K562 (cell line): Measurements from ENCODE around the gene ZSCAN2. TPM values are rescaled to one million over a fixed set of nuclear protein-coding genes. Genes with fewer than 3 reads are reported as not detected.
"Not testable (repeated sequence)": the region's sequence is repeated elsewhere in the genome, so short reads cannot be mapped to it uniquely, and the experiment has no call there.

ENCODE experiments used
- ATAC-seq: fragments of 200-7000 bp; cut with Tn5 transposase; 3 replicates; pipeline ENCODE4 v1.9.1; 2020; ENCODE audit warnings: moderate library complexity
- BruUV-seq: library from RNA; stranded (reverse); fragments of 400-500 nt; replicated peaks from 2 replicates; lab custom pipeline; 2021; lab: Mats Ljungman, UMichigan
- CTCF ChIA-PET: fragments of 300-600 bp; formaldehyde crosslinking; extraction: SDS; loops from one replicate; lab custom pipeline; 2021; ENCODE audit warnings: low intra/inter-chr PET ratio; lab: Yijun Ruan, JAX
- POLR2A ChIA-PET: fragments of 300-600, 350-650 bp; sonication (Branson Sonifier 250); formaldehyde crosslinking; extraction: SDS; loops from one replicate; lab custom pipeline; 2021; ENCODE audit warnings: antibody characterized with exemption, inconsistent platforms; lab: Yijun Ruan, JAX
- DNase-seq, 4 experiments: peaks; one replicate each; pipeline versions ENCODE4 v3.0.0 to v3.0.0-alpha.2; 2011 to 2018; ENCODE audit warnings: low spot score in 3 of 4, mixed read lengths in 3 of 4; ENCODE audit errors: extremely low read depth in 1 of 4
- FAIRE-seq: peaks from 2 replicates; lab custom pipeline; 2011; peaks lifted over from hg19 to GRCh38; lab: Jason Lieb, UNC
- H2AFZ ChIP-seq: 2 replicates; pipeline ENCODE4 v1.6.0; 2011; ENCODE audit warnings: low read depth, low read length, control low read depth, inconsistent platforms
- H3K27ac ChIP-seq: fragments of 200-600 bp; 3 replicates; pipeline ENCODE4 v1.8.0; 2011; ENCODE audit warnings: low read depth, mild to moderate bottlenecking, control low read depth, inconsistent platforms, low read length, moderate library complexity, mixed read lengths; ENCODE audit errors: extremely low read depth
- H3K27me3 ChIP-seq, 2 experiments: fragments of 300-600 bp in 1 of 2; 2 replicates in 1 of 2; 3 replicates in 1 of 2; pipeline versions ENCODE4 v1.6.0 to v1.8.0; 2011; ENCODE audit warnings: inconsistent platforms in 2 of 2, low read length in 2 of 2, mild to moderate bottlenecking in 1 of 2, mixed read lengths in 1 of 2, moderate library complexity in 1 of 2; ENCODE audit not compliant: control insufficient read depth in 2 of 2, insufficient read depth in 2 of 2
- H3K36me3 ChIP-seq: fragments of 300-600 bp; 3 replicates; pipeline ENCODE4 v1.8.0; 2011; ENCODE audit warnings: mild to moderate bottlenecking, low read length, inconsistent platforms; ENCODE audit not compliant: control insufficient read depth, insufficient read depth
- H3K4me1 ChIP-seq, 2 experiments: fragments of 200-600 bp in 1 of 2; replicated peaks in 1 of 2; 2 replicates in 1 of 2; 3 replicates in 1 of 2; pipeline versions ENCODE4 v1.5.1 to v1.8.0; 2011; ENCODE audit warnings: inconsistent platforms in 2 of 2, low read length in 2 of 2, mild to moderate bottlenecking in 1 of 2, mixed read lengths in 1 of 2, moderate library complexity in 1 of 2; ENCODE audit not compliant: control insufficient read depth in 2 of 2, insufficient read depth in 2 of 2
- H3K4me2 ChIP-seq: 2 replicates; pipeline ENCODE4 v1.6.1; 2011; ENCODE audit warnings: low read length, control low read depth, inconsistent platforms, mixed read lengths; ENCODE audit not compliant: insufficient read depth
- H3K4me3 ChIP-seq: fragments of 200-600 bp; sonication (generic), shearing (Covaris generic); 2 replicates; pipeline ENCODE4 v1.5.1; 2016; ENCODE audit warnings: control low read depth, inconsistent platforms
- H3K79me2 ChIP-seq: fragments of 200-600 bp; 3 replicates; pipeline ENCODE4 v1.8.0; 2011; ENCODE audit warnings: low read length, inconsistent platforms; ENCODE audit not compliant: control insufficient read depth, insufficient read depth
- H3K9ac ChIP-seq, 2 experiments: 2 replicates each; pipeline versions ENCODE4 v1.6.0 to v1.6.1; 2011; ENCODE audit warnings: low read depth in 2 of 2, low read length in 2 of 2, control low read depth in 1 of 2, inconsistent platforms in 1 of 2, mild to moderate bottlenecking in 1 of 2, mixed read lengths in 1 of 2; ENCODE audit not compliant: insufficient read depth in 1 of 2
- H3K9me1 ChIP-seq: one replicate; pipeline ENCODE4 v1.6.0; 2011; ENCODE audit warnings: inconsistent platforms, mild to moderate bottlenecking, low read length, moderate library complexity; ENCODE audit not compliant: control insufficient read depth, insufficient read depth
- H3K9me3 ChIP-seq: replicated peaks from 2 replicates; pipeline ENCODE4 v1.5.1; 2011; ENCODE audit warnings: low read depth, low read length, inconsistent platforms; ENCODE audit not compliant: control insufficient read depth, insufficient read depth
- H4K20me1 ChIP-seq: replicated peaks from 2 replicates; pipeline ENCODE4 v1.6.1; 2011; ENCODE audit warnings: low read length, inconsistent platforms, mixed read lengths; ENCODE audit not compliant: control insufficient read depth, insufficient read depth
- CCNT2 ChIP-seq: IDR thresholded peaks from 2 replicates; pipeline ENCODE4 v1.6.1; 2011; ENCODE audit warnings: borderline replicate concordance, low read depth, mild to moderate bottlenecking, moderate library complexity, mixed read lengths, low read length; ENCODE audit not compliant: insufficient read length; ENCODE audit errors: extremely low read depth
- FOXK2 ChIP-seq, 2 experiments: fragments of 450-650 bp; IDR thresholded peaks in 1 of 2; conservative IDR thresholded peaks in 1 of 2; 2 replicates each; pipeline ENCODE4 v1.6.1; 2016; ENCODE audit warnings: low read depth in 2 of 2, mild to moderate bottlenecking in 1 of 2
- KLF10 ChIP-seq: fragments of 250-450 bp; sonication (Bioruptor Pico); IDR thresholded peaks from 2 replicates; pipeline ENCODE4 v1.6.1; 2021; ENCODE audit warnings: matching md5 sums
- NELFE ChIP-seq: IDR thresholded peaks from 2 replicates; pipeline ENCODE4 v1.6.1; 2011; ENCODE audit warnings: mild to moderate bottlenecking; ENCODE audit not compliant: insufficient read depth, insufficient read length
- RBM14 ChIP-seq: fragments of 200-400 bp; formaldehyde crosslinking; IDR thresholded peaks from 2 replicates; pipeline ENCODE4 v1.6.1; 2018; ENCODE audit warnings: low read depth, mild to moderate bottlenecking, low read length, moderate library complexity, borderline replicate concordance; ENCODE audit not compliant: insufficient read depth
- ZNF224 ChIP-seq: sonication (generic); formaldehyde crosslinking; IDR thresholded peaks from 2 replicates; pipeline ENCODE4 v1.8.0; 2022; ENCODE audit warnings: mild to moderate bottlenecking, missing genetic modification reagents
- ZNF717 ChIP-seq: fragments of 250-450 bp; sonication (Bioruptor Pico); IDR thresholded peaks from 2 replicates; pipeline ENCODE4 v1.5.0; 2021
- WGBS: fragments of 100-300 bp; shearing (Covaris generic); methylation state at CpG from one replicate; pipeline ENCODE4 v1.1.6; 2016; ENCODE audit warnings: low coverage, mixed read lengths; ENCODE audit not compliant: insufficient coverage; ENCODE audit errors: missing lambda C conversion rate; 5-methylcytosine and 5-hydroxymethylcytosine counted together
- in situ Hi-C: fragments of 300-500 bp; cut with MboI; formaldehyde crosslinking; loops from 4 replicates; pipeline ENCODE4 v1.15.0; 2018; ENCODE audit warnings: inconsistent platforms, mixed read lengths
- intact Hi-C: fragments of 100-400 bp; cut with micrococcal nuclease; formaldehyde crosslinking; loops from 2 replicates; pipeline ENCODE4 v1.14.2; 2022
- polyA plus RNA-seq, 8 experiments: library from polyadenylated mRNA; depleted of rRNA in 4 of 8; stranded (reverse) in 5 of 8; unstranded in 3 of 8; fragments of >200 nt; fragmentation: Nextera tagmentation in 2 of 8; fragmentation: Illumina TruSeq in 1 of 8; extraction: Ambion mirVana in 2 of 8; extraction: Trizol in 1 of 8; gene quantifications; 2 replicates each; pipeline versions ENCODE4 v1.2.1 to v1.2.3, GENCODE V29; 2011 to 2014; ENCODE audit warnings: inconsistent platforms in 1 of 8, missing spikeins in 1 of 8
- total RNA-seq, 7 experiments: library from RNA; depleted of rRNA in 6 of 7; stranded (reverse); fragments of >200 nt in 6 of 7; fragmentation: Illumina TruSeq in 2 of 7; extraction: Trizol in 2 of 7; gene quantifications; 2 replicates each; pipeline versions ENCODE4 v1.2.1 to v1.2.3, GENCODE V29; 2011 to 2021; ENCODE audit warnings: low replicate concordance in 1 of 7
- TF ChIP-seq, protein P1 (sequence below), 2 experiments: fragments of 450-650 bp in 1 of 2; IDR thresholded peaks; 2 replicates each; pipeline ENCODE4 v1.6.1; 2011 to 2017; ENCODE audit warnings: low read depth in 2 of 2, antibody characterized with exemption in 1 of 2, borderline replicate concordance in 1 of 2, low read length in 1 of 2, mild to moderate bottlenecking in 1 of 2, mixed read lengths in 1 of 2; ENCODE audit not compliant: control insufficient read depth in 1 of 2

Gene ZSCAN2
- total and polyA plus RNA-seq, 9 of the 15 experiments (the other 6 are each of a cell fraction or from before 2014, with no cell fraction given) = 1.7 to 14.2 (median 6.6) TPM

- H3K9me1 ChIP-seq, H3K4me1 ChIP-seq, H2AFZ ChIP-seq, CTCF ChIA-PET, BruUV-seq, intact Hi-C loops, H3K9ac ChIP-seq, H3K27me3 ChIP-seq, H3K79me2 ChIP-seq, H4K20me1 ChIP-seq, H3K27ac ChIP-seq, H3K4me3 ChIP-seq, H3K9me3 ChIP-seq, H3K36me3 ChIP-seq, H3K4me2 ChIP-seq, POLR2A ChIA-PET, FAIRE-seq, DNase-seq, ATAC-seq: not testable (repeated sequence)
- WGBS = 100% methylated on average over 2 of the region's 2 CpGs
- in situ Hi-C loops = loop anchor here (25.0 kb wide), 1 partner anchor 364 kb away; no protein-coding TSS in a partner anchor
Measured at GRCh38 chr15:84551624-84552023, 49.2 kb upstream of the ZSCAN2 start.

DNA sequence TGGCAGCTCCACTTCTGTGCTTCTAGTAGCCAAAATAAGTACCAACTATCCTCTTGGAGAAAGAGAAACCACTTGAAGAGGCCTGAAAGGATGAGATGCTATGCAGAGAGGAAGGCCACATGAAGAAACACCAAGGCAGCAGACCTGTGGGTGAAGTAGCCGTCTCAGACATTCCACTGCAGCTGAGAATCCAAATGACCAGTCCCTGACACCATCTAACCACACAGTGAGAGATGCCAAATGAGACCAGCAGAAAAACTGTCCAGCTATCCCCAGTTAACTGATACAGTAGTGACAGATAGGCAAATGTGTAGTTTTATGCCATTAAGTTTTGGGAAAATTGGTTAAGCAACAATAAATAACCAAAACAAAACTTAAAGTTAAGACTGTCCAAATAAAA is 47.9 kb upstream of the ZSCAN2 start:
- H3K9ac ChIP-seq = no peak overlapping the region
- H3K4me3 ChIP-seq = no peak overlapping the region
- no peaks in the 10 kb centered on the region for H3K27me3 ChIP-seq
- ATAC-seq = no peak
- FAIRE-seq = no peak
- H4K20me1 ChIP-seq = no peaks in the 10 kb centered on the region
- ChIA-PET POLR2A (interaction anchor here (1.6 kb wide), 1 partner anchor 12 kb away, joined by 4 read pairs; no protein-coding TSS in a partner anchor), CTCF (no interaction called here)
- H3K4me2 ChIP-seq = no peak overlapping the region
- DNase-seq = no peak
- H3K36me3 ChIP-seq = no peaks in the 10 kb centered on the region; the same call in 2 of the 3 replicates
- H3K27ac ChIP-seq = no peak overlapping the region
- BruUV-seq = no TSS peak
- in situ Hi-C loops = loop anchor here (25.0 kb wide), 1 partner anchor 366 kb away; no protein-coding TSS in a partner anchor
- WGBS = 50% methylated on average over 1 of the region's 1 CpG
- no peaks in the 10 kb centered on the region for H3K9me1 ChIP-seq
- no peaks in the 10 kb centered on the region for H3K79me2 ChIP-seq
- intact Hi-C loops = no loop called here
- no peaks in the 10 kb centered on the region for H3K9me3 ChIP-seq
- H3K4me1 ChIP-seq = peaks cover 0 to 4% of the 10 kb centered on the region in 2 experiments; a peak in 3 of 5 replicates
- H2AFZ ChIP-seq = no peak overlapping the region
- TF ChIP-seq NELFE = no peak
- no peak for TF ChIP-seq RBM14
- TF ChIP-seq KLF10 (CRISPR knock-in tag) = no peak
- TF ChIP-seq ZNF717 (CRISPR knock-in tag) = no peak
- no peak for TF ChIP-seq FOXK2 (conservative IDR thresholded peaks at IDR 0.05 in 1 of 2, IDR thresholded peaks at IDR 0.05 in 1 of 2; ENCODE audit: low read depth in 2 of 2)
- no peak for TF ChIP-seq ZNF224 (CRISPR knock-in tag)
- TF ChIP-seq, protein P1, sequence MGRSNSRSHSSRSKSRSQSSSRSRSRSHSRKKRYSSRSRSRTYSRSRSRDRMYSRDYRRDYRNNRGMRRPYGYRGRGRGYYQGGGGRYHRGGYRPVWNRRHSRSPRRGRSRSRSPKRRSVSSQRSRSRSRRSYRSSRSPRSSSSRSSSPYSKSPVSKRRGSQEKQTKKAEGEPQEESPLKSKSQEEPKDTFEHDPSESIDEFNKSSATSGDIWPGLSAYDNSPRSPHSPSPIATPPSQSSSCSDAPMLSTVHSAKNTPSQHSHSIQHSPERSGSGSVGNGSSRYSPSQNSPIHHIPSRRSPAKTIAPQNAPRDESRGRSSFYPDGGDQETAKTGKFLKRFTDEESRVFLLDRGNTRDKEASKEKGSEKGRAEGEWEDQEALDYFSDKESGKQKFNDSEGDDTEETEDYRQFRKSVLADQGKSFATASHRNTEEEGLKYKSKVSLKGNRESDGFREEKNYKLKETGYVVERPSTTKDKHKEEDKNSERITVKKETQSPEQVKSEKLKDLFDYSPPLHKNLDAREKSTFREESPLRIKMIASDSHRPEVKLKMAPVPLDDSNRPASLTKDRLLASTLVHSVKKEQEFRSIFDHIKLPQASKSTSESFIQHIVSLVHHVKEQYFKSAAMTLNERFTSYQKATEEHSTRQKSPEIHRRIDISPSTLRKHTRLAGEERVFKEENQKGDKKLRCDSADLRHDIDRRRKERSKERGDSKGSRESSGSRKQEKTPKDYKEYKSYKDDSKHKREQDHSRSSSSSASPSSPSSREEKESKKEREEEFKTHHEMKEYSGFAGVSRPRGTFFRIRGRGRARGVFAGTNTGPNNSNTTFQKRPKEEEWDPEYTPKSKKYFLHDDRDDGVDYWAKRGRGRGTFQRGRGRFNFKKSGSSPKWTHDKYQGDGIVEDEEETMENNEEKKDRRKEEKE (IDR thresholded peaks at IDR 0.05; ENCODE audit: borderline replicate concordance in 1 of 2, control insufficient read depth in 1 of 2, low read depth in 2 of 2, low read length in 1 of 2) = no peak
- TF ChIP-seq CCNT2 = no peak
